ENCODE measurements around the gene IFT88.

GRCh38 chr13:20571676-20572075 is 4.7 kb downstream of the IFT88 start:
- TF ChIP-seq, protein P1, sequence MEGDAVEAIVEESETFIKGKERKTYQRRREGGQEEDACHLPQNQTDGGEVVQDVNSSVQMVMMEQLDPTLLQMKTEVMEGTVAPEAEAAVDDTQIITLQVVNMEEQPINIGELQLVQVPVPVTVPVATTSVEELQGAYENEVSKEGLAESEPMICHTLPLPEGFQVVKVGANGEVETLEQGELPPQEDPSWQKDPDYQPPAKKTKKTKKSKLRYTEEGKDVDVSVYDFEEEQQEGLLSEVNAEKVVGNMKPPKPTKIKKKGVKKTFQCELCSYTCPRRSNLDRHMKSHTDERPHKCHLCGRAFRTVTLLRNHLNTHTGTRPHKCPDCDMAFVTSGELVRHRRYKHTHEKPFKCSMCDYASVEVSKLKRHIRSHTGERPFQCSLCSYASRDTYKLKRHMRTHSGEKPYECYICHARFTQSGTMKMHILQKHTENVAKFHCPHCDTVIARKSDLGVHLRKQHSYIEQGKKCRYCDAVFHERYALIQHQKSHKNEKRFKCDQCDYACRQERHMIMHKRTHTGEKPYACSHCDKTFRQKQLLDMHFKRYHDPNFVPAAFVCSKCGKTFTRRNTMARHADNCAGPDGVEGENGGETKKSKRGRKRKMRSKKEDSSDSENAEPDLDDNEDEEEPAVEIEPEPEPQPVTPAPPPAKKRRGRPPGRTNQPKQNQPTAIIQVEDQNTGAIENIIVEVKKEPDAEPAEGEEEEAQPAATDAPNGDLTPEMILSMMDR (IDR thresholded peaks at IDR 0.05): no peak
- TF ChIP-seq POLR2A (IDR thresholded peaks at IDR 0.05): no peak
- no peak for TF ChIP-seq POLR2AphosphoS5 (IDR thresholded peaks at IDR 0.05)
